ENCODE data around the gene PHAX.
"Not testable (repeated sequence)": the region's sequence is repeated elsewhere in the genome, so short reads cannot be mapped to it uniquely, and the experiment has no call there.

Gene PHAX

GRCh38 chr5:126603402-126603991, 2.8 kb downstream of the PHAX start:
- no peak overlapping the region for H3K4me3 ChIP-seq (ENCODE audit: low read length in 2 of 2)
- peaks cover 9 to 13% of the 10 kb centered on the region in 2 donors for H3K4me1 ChIP-seq (ENCODE audit: control insufficient read depth in 2 of 2, insufficient read depth in 2 of 2, low read length in 2 of 2)
- no peak overlapping the region for H3K9ac ChIP-seq (ENCODE audit: low read depth in 1 of 2, low read length in 2 of 2)
- H3K9me3 ChIP-seq (ENCODE audit: control insufficient read depth in 2 of 2, low read length in 2 of 2) = no peaks in the 10 kb centered on the region
- peaks cover 9 to 22% of the 10 kb centered on the region in 2 donors for H3K36me3 ChIP-seq (ENCODE audit: control insufficient read depth in 2 of 2, insufficient read depth in 2 of 2, low read length in 2 of 2)
- no peaks in the 10 kb centered on the region for H3K27me3 ChIP-seq (ENCODE audit: control insufficient read depth in 2 of 2, insufficient read depth in 2 of 2, low read length in 2 of 2)
- H3K27ac ChIP-seq (ENCODE audit: low read depth in 2 of 2, low read length in 2 of 2) = no peak overlapping the region

GRCh38 chr5:126605525-126605924, 4.8 kb downstream of the PHAX start:
- Histone ChIP-seq H3K9me3 (ENCODE audit: control insufficient read depth in 2 of 2, low read length in 2 of 2) (no peaks in the 10 kb centered on the region), H3K9ac (ENCODE audit: low read depth in 1 of 2, low read length in 2 of 2) (no peak overlapping the region), H3K27me3 (ENCODE audit: control insufficient read depth in 2 of 2, insufficient read depth in 2 of 2, low read length in 2 of 2) (no peaks in the 10 kb centered on the region), H3K4me1 (ENCODE audit: control insufficient read depth in 2 of 2, insufficient read depth in 2 of 2, low read length in 2 of 2) (peaks cover 8 to 9% of the 10 kb centered on the region in 2 donors), H3K36me3 (ENCODE audit: control insufficient read depth in 2 of 2, insufficient read depth in 2 of 2, low read length in 2 of 2) (peaks cover 16 to 36% of the 10 kb centered on the region in 2 donors), H3K27ac (ENCODE audit: low read depth in 2 of 2, low read length in 2 of 2) (no peak overlapping the region), H3K4me3 (ENCODE audit: low read length in 2 of 2) (no peak overlapping the region)

- H3K4me1 ChIP-seq (ENCODE audit: control insufficient read depth in 2 of 2, insufficient read depth in 2 of 2, low read length in 2 of 2) = no peaks in the 10 kb centered on the region
- peaks cover 11 to 37% of the 10 kb centered on the region in 2 donors for H3K36me3 ChIP-seq (ENCODE audit: control insufficient read depth in 2 of 2, insufficient read depth in 2 of 2, low read length in 2 of 2)
- H3K4me3 ChIP-seq (ENCODE audit: low read length in 2 of 2) = no peak overlapping the region
- H3K27ac ChIP-seq (ENCODE audit: low read depth in 2 of 2, low read length in 2 of 2) = no peak overlapping the region
- no peaks in the 10 kb centered on the region for H3K9me3 ChIP-seq (ENCODE audit: control insufficient read depth in 2 of 2, low read length in 2 of 2)
- no peak overlapping the region for H3K9ac ChIP-seq (ENCODE audit: low read depth in 1 of 2, low read length in 2 of 2)
- H3K27me3 ChIP-seq (ENCODE audit: control insufficient read depth in 2 of 2, insufficient read depth in 2 of 2, low read length in 2 of 2) = no peaks in the 10 kb centered on the region
Measured at GRCh38 chr5:126610160-126610559, 9.4 kb downstream of the PHAX start.

GRCh38 chr5:126610616-126611015, 9.9 kb downstream of the PHAX start:
- H3K9ac ChIP-seq (ENCODE audit: low read depth in 1 of 2, low read length in 2 of 2) = no peak overlapping the region
- H3K4me3 ChIP-seq (ENCODE audit: low read length in 2 of 2) = no peak overlapping the region
- H3K27ac ChIP-seq (ENCODE audit: low read depth in 2 of 2, low read length in 2 of 2) = no peak overlapping the region
- H3K9me3 ChIP-seq (ENCODE audit: control insufficient read depth in 2 of 2, low read length in 2 of 2) = no peaks in the 10 kb centered on the region
- peaks cover 11 to 37% of the 10 kb centered on the region in 2 donors for H3K36me3 ChIP-seq (ENCODE audit: control insufficient read depth in 2 of 2, insufficient read depth in 2 of 2, low read length in 2 of 2)
- H3K27me3 ChIP-seq (ENCODE audit: control insufficient read depth in 2 of 2, insufficient read depth in 2 of 2, low read length in 2 of 2) = no peaks in the 10 kb centered on the region
- H3K4me1 ChIP-seq (ENCODE audit: control insufficient read depth in 2 of 2, insufficient read depth in 2 of 2, low read length in 2 of 2) = no peaks in the 10 kb centered on the region

GRCh38 chr5:126613941-126614592, 13.3 kb downstream of the PHAX start:
- H3K9me3 ChIP-seq (ENCODE audit: control insufficient read depth in 2 of 2, low read length in 2 of 2) = no peaks in the 10 kb centered on the region
- no peak overlapping the region for H3K4me3 ChIP-seq (ENCODE audit: low read length in 2 of 2)
- no peak overlapping the region for H3K9ac ChIP-seq (ENCODE audit: low read depth in 1 of 2, low read length in 2 of 2)
- H3K27me3 ChIP-seq (ENCODE audit: control insufficient read depth in 2 of 2, insufficient read depth in 2 of 2, low read length in 2 of 2) = no peaks in the 10 kb centered on the region
- no peaks in the 10 kb centered on the region for H3K4me1 ChIP-seq (ENCODE audit: control insufficient read depth in 2 of 2, insufficient read depth in 2 of 2, low read length in 2 of 2)
- H3K36me3 ChIP-seq (ENCODE audit: control insufficient read depth in 2 of 2, insufficient read depth in 2 of 2, low read length in 2 of 2) = peaks cover 23 to 39% of the 10 kb centered on the region in 2 donors
- H3K27ac ChIP-seq (ENCODE audit: low read depth in 2 of 2, low read length in 2 of 2) = no peak overlapping the region

- H3K27ac ChIP-seq (ENCODE audit: low read depth in 2 of 2, low read length in 2 of 2) = no peak overlapping the region
- H3K4me1 ChIP-seq (ENCODE audit: control insufficient read depth in 2 of 2, insufficient read depth in 2 of 2, low read length in 2 of 2) = no peaks in the 10 kb centered on the region
- H3K9ac ChIP-seq (ENCODE audit: low read depth in 1 of 2, low read length in 2 of 2) = no peak overlapping the region
- no peak overlapping the region for H3K4me3 ChIP-seq (ENCODE audit: low read length in 2 of 2)
- no peaks in the 10 kb centered on the region for H3K27me3 ChIP-seq (ENCODE audit: control insufficient read depth in 2 of 2, insufficient read depth in 2 of 2, low read length in 2 of 2)
- no peaks in the 10 kb centered on the region for H3K9me3 ChIP-seq (ENCODE audit: control insufficient read depth in 2 of 2, low read length in 2 of 2)
- H3K36me3 ChIP-seq (ENCODE audit: control insufficient read depth in 2 of 2, insufficient read depth in 2 of 2, low read length in 2 of 2) = peaks cover 17 to 33% of the 10 kb centered on the region in 2 donors
Measured at GRCh38 chr5:126615286-126615685, 14.5 kb downstream of the PHAX start.

GRCh38 chr5:126617603-126618002, 16.9 kb downstream of the PHAX start:
- H3K27me3 ChIP-seq (ENCODE audit: control insufficient read depth in 2 of 2, insufficient read depth in 2 of 2, low read length in 2 of 2); H3K9me3 ChIP-seq (ENCODE audit: control insufficient read depth in 2 of 2, low read length in 2 of 2); H3K4me3 ChIP-seq (ENCODE audit: low read length in 2 of 2); H3K4me1 ChIP-seq (ENCODE audit: control insufficient read depth in 2 of 2, insufficient read depth in 2 of 2, low read length in 2 of 2); H3K9ac ChIP-seq (ENCODE audit: low read depth in 1 of 2, low read length in 2 of 2); H3K27ac ChIP-seq (ENCODE audit: low read depth in 2 of 2, low read length in 2 of 2): not testable (repeated sequence)
- H3K36me3 ChIP-seq (ENCODE audit: control insufficient read depth in 2 of 2, insufficient read depth in 2 of 2, low read length in 2 of 2) = peaks cover 17 to 26% of the 10 kb centered on the region in 2 donors

GRCh38 chr5:126619781-126620180, 19.0 kb downstream of the PHAX start:
- Histone ChIP-seq H3K9me3 (ENCODE audit: control insufficient read depth in 2 of 2, low read length in 2 of 2) (no peaks in the 10 kb centered on the region), H3K36me3 (ENCODE audit: control insufficient read depth in 2 of 2, insufficient read depth in 2 of 2, low read length in 2 of 2) (peaks cover 20 to 29% of the 10 kb centered on the region in 2 donors), H3K27me3 (ENCODE audit: control insufficient read depth in 2 of 2, insufficient read depth in 2 of 2, low read length in 2 of 2) (no peaks in the 10 kb centered on the region), H3K9ac (ENCODE audit: low read depth in 1 of 2, low read length in 2 of 2) (no peak overlapping the region), H3K4me3 (ENCODE audit: low read length in 2 of 2) (no peak overlapping the region), H3K4me1 (ENCODE audit: control insufficient read depth in 2 of 2, insufficient read depth in 2 of 2, low read length in 2 of 2) (peaks cover 0 to 4% of the 10 kb centered on the region in 2 donors), H3K27ac (ENCODE audit: low read depth in 2 of 2, low read length in 2 of 2) (no peak overlapping the region)

GRCh38 chr5:126624534-126624933, 23.8 kb downstream of the PHAX start:
- Histone ChIP-seq H3K27ac (ENCODE audit: low read depth in 2 of 2, low read length in 2 of 2) (no peak overlapping the region), H3K36me3 (ENCODE audit: control insufficient read depth in 2 of 2, insufficient read depth in 2 of 2, low read length in 2 of 2) (peaks cover 11 to 26% of the 10 kb centered on the region in 2 donors)

GRCh38 chr5:126628102-126628501, 27.4 kb downstream of the PHAX start:
- Histone ChIP-seq H3K9ac (ENCODE audit: low read depth in 1 of 2, low read length in 2 of 2) (no peak overlapping the region), H3K4me3 (ENCODE audit: low read length in 2 of 2) (no peak overlapping the region), H3K36me3 (ENCODE audit: control insufficient read depth in 2 of 2, insufficient read depth in 2 of 2, low read length in 2 of 2) (peaks cover 11 to 22% of the 10 kb centered on the region in 2 donors), H3K9me3 (ENCODE audit: control insufficient read depth in 2 of 2, low read length in 2 of 2) (no peaks in the 10 kb centered on the region), H3K4me1 (ENCODE audit: control insufficient read depth in 2 of 2, insufficient read depth in 2 of 2, low read length in 2 of 2) (peaks cover 0 to 4% of the 10 kb centered on the region in 2 donors), H3K27ac (ENCODE audit: low read depth in 2 of 2, low read length in 2 of 2) (no peak overlapping the region), H3K27me3 (ENCODE audit: control insufficient read depth in 2 of 2, insufficient read depth in 2 of 2, low read length in 2 of 2) (no peaks in the 10 kb centered on the region)

More at GRCh38 chr5:126624534-126624933, 23.8 kb downstream of the PHAX start:
- H3K4me3 ChIP-seq (ENCODE audit: low read length in 2 of 2) = no peak overlapping the region
- no peaks in the 10 kb centered on the region for H3K27me3 ChIP-seq (ENCODE audit: control insufficient read depth in 2 of 2, insufficient read depth in 2 of 2, low read length in 2 of 2)
- H3K9ac ChIP-seq (ENCODE audit: low read depth in 1 of 2, low read length in 2 of 2) = no peak overlapping the region
- H3K9me3 ChIP-seq (ENCODE audit: control insufficient read depth in 2 of 2, low read length in 2 of 2) = no peaks in the 10 kb centered on the region
- H3K4me1 ChIP-seq (ENCODE audit: control insufficient read depth in 2 of 2, insufficient read depth in 2 of 2, low read length in 2 of 2) = peaks cover 0 to 4% of the 10 kb centered on the region in 2 donors

Measured in mucosa of rectum (tissue), 2 donors.